Measurements from ENCODE around the gene AQP5. TPM values are rescaled to one million over a fixed set of nuclear protein-coding genes. Genes with fewer than 3 reads are reported as not detected.

Gene AQP5
- polyA plus RNA-seq, 4 donors = 2.0 to 6.8 (median 3.4) TPM

- DNase-seq (ENCODE audit: low read depth in 4 of 4, low spot score in 3 of 4) = no peak
Measured at GRCh38 chr12:49962861-49963765, 1.4 kb downstream of the AQP5 start.

GRCh38 chr12:49963976-49964815 lies 2.5 kb downstream of the AQP5 start:
- DNase-seq (ENCODE audit: low read depth in 4 of 4, low spot score in 3 of 4) = no peak

- DNase-seq (ENCODE audit: low read depth in 4 of 4, low spot score in 3 of 4) = no peak
Measured at GRCh38 chr12:49964849-49965624, 3.4 kb downstream of the AQP5 start.

- no peak for DNase-seq (ENCODE audit: low read depth in 4 of 4, low spot score in 3 of 4)
Measured at GRCh38 chr12:49965836-49966235, 4.2 kb downstream of the AQP5 start.

GRCh38 chr12:49966511-49967041 lies 4.9 kb downstream of the AQP5 start:
- DNase-seq (ENCODE audit: low read depth in 4 of 4, low spot score in 3 of 4) = no peak

GRCh38 chr12:49967042-49967776 lies 5.5 kb downstream of the AQP5 start:
- DNase-seq (ENCODE audit: low read depth in 4 of 4, low spot score in 3 of 4) = peak; percentile 64 to 81 (median 78)

GRCh38 chr12:49967777-49968250 lies 6.1 kb downstream of the AQP5 start:
- no peak for DNase-seq (ENCODE audit: low read depth in 4 of 4, low spot score in 3 of 4)

- no peak for DNase-seq (ENCODE audit: low read depth in 4 of 4, low spot score in 3 of 4)
Measured at GRCh38 chr12:49968471-49968870, 6.8 kb downstream of the AQP5 start.

GRCh38 chr12:49969027-49969426 lies 7.4 kb downstream of the AQP5 start:
- no peak for DNase-seq (ENCODE audit: low read depth in 4 of 4, low spot score in 3 of 4)

GRCh38 chr12:49969651-49970429 lies 8.2 kb downstream of the AQP5 start:
- no peak for DNase-seq (ENCODE audit: low read depth in 4 of 4, low spot score in 3 of 4)

- no peak for DNase-seq (ENCODE audit: low read depth in 4 of 4, low spot score in 3 of 4)
Measured at GRCh38 chr12:49970658-49971057, 9.0 kb downstream of the AQP5 start.

- no peak for DNase-seq (ENCODE audit: low read depth in 4 of 4, low spot score in 3 of 4)
Measured at GRCh38 chr12:49971141-49971540, 9.5 kb downstream of the AQP5 start.

GRCh38 chr12:49972129-49972528 lies 10.5 kb downstream of the AQP5 start:
- DNase-seq (ENCODE audit: low read depth in 4 of 4, low spot score in 3 of 4) = no peak

GRCh38 chr12:49972641-49973360 lies 11.1 kb downstream of the AQP5 start, which contains the start of gene AQP6:
AQP6 (plus strand) TSS chr12:49972947; CDS start chr12:49973174, 227 bp downstream.
- no peak for DNase-seq (ENCODE audit: low read depth in 4 of 4, low spot score in 3 of 4)

GRCh38 chr12:49973361-49973830 lies 11.7 kb downstream of the AQP5 start:
- no peak for DNase-seq (ENCODE audit: low read depth in 4 of 4, low spot score in 3 of 4)

- no peak for DNase-seq (ENCODE audit: low read depth in 4 of 4, low spot score in 3 of 4)
Measured at GRCh38 chr12:49974231-49974675, 12.6 kb downstream of the AQP5 start.

- no peak for DNase-seq (ENCODE audit: low read depth in 4 of 4, low spot score in 3 of 4)
Measured at GRCh38 chr12:49974677-49975317, 13.1 kb downstream of the AQP5 start.

Data from left renal pelvis (tissue), 4 donors.